GM23338 (cell line): Measurements from ENCODE around the gene PPM1F. TPM values are rescaled to one million over a fixed set of nuclear protein-coding genes. Genes with fewer than 3 reads are reported as not detected.
"Not testable (repeated sequence)": the region's sequence is repeated elsewhere in the genome, so short reads cannot be mapped to it uniquely, and the experiment has no call there.

Experiments used
- ATAC-seq: fragments of 200-7000 bp; cut with Tn5 transposase; 3 replicates; pipeline ENCODE4 v1.9.1; 2020
- DNase-seq: peaks from one replicate; pipeline ENCODE4 v3.0.0-alpha.2; 2015; ENCODE audit warnings: low spot score
- H2AFZ ChIP-seq: fragments of 200-600 bp; sonication (generic); 2 replicates; pipeline ENCODE4 v1.8.0; 2016; ENCODE audit warnings: antibody characterized with exemption, mild to moderate bottlenecking, moderate library complexity
- H3F3A ChIP-seq: fragments of 200-600 bp; sonication (generic); replicated peaks from 2 replicates; pipeline ENCODE4 v1.8.0; 2017; ENCODE audit warnings: antibody characterized with exemption, mixed run types, low read depth
- H3K27ac ChIP-seq: fragments of 200-600 bp; sonication (generic); 2 replicates; pipeline ENCODE4 v1.6.1; 2016; ENCODE audit warnings: low read depth
- H3K27me3 ChIP-seq: fragments of 200-600 bp; sonication (generic); 2 replicates; pipeline ENCODE4 v1.8.0; 2016; ENCODE audit warnings: mild to moderate bottlenecking, mixed run types, moderate library complexity; ENCODE audit not compliant: insufficient read depth
- H3K36me3 ChIP-seq: fragments of 200-600 bp; sonication (generic); 2 replicates; pipeline ENCODE4 v1.8.0; 2016; ENCODE audit warnings: mild to moderate bottlenecking; ENCODE audit not compliant: insufficient read depth
- H3K4me1 ChIP-seq: fragments of 200-600 bp; sonication (generic); 2 replicates; pipeline ENCODE4 v1.8.0; 2016; ENCODE audit warnings: mild to moderate bottlenecking, moderate library complexity; ENCODE audit not compliant: insufficient read depth
- H3K4me2 ChIP-seq: fragments of 200-600 bp; sonication (generic); 2 replicates; pipeline ENCODE4 v1.7.1; 2017; ENCODE audit warnings: mixed run types
- H3K4me3 ChIP-seq: fragments of 200-600 bp; sonication (generic); 2 replicates; pipeline ENCODE4 v1.6.1; 2016; ENCODE audit warnings: mixed run types
- H3K79me2 ChIP-seq: fragments of 200-600 bp; sonication (generic); replicated peaks from 2 replicates; pipeline ENCODE4 v1.8.0; 2017; ENCODE audit warnings: mild to moderate bottlenecking; ENCODE audit not compliant: insufficient read depth
- H3K9me2 ChIP-seq: fragments of 200-600 bp; sonication (generic); 2 replicates; pipeline ENCODE4 v1.8.0; 2017; ENCODE audit not compliant: insufficient read depth
- H4K20me1 ChIP-seq: fragments of 200-600 bp; sonication (generic); replicated peaks from 2 replicates; pipeline ENCODE4 v1.8.0; 2017; ENCODE audit warnings: mild to moderate bottlenecking; ENCODE audit not compliant: insufficient read depth
- H3K27ac Mint-ChIP-seq: 2 replicates; pipeline ENCODE4 v1.8.0; 2020; ENCODE audit warnings: inconsistent platforms, mild to moderate bottlenecking, moderate library complexity, mixed read lengths
- H3K27me3 Mint-ChIP-seq: 3 replicates; pipeline ENCODE4 v1.8.0; 2022; ENCODE audit warnings: low read depth, mild to moderate bottlenecking, moderate library complexity, mixed read lengths, inconsistent platforms; ENCODE audit not compliant: insufficient read depth, poor library complexity
- H3K36me3 Mint-ChIP-seq: 3 replicates; pipeline ENCODE4 v1.8.0; 2021; ENCODE audit warnings: low read depth, mild to moderate bottlenecking, inconsistent platforms, moderate library complexity, mixed read lengths
- H3K4me1 Mint-ChIP-seq: 3 replicates; pipeline ENCODE4 v1.8.0; 2020; ENCODE audit warnings: mild to moderate bottlenecking, inconsistent platforms, mixed read lengths
- H3K4me3 Mint-ChIP-seq: 3 replicates; pipeline ENCODE4 v1.8.0; 2021; ENCODE audit warnings: moderate library complexity, mild to moderate bottlenecking, inconsistent platforms, mixed read lengths
- H3K9me3 Mint-ChIP-seq: 3 replicates; pipeline ENCODE4 v1.8.0; 2020; ENCODE audit warnings: moderate library complexity, mild to moderate bottlenecking, inconsistent platforms, mixed read lengths
- CREB1 ChIP-seq: fragments of 250-450 bp; sonication (Bioruptor Pico); IDR thresholded peaks from 2 replicates; pipeline ENCODE4 v1.5.0; 2020; ENCODE audit warnings: low read depth, mild to moderate bottlenecking, moderate library complexity
- ETS1 ChIP-seq: IDR thresholded peaks from 2 replicates; pipeline ENCODE4 v1.6.1; 2016; ENCODE audit warnings: antibody characterized with exemption
- EZH2 ChIP-seq: fragments of 200-600 bp; sonication (generic); IDR thresholded peaks from one replicate; pipeline ENCODE4 v1.8.0; 2017; ENCODE audit warnings: antibody characterized with exemption, mild to moderate bottlenecking, low read depth; ENCODE audit not compliant: unreplicated experiment
- EZH2phosphoT487 ChIP-seq: fragments of 200-600 bp; sonication (generic); IDR thresholded peaks from one replicate; pipeline ENCODE4 v1.8.1; 2018; ENCODE audit warnings: antibody characterized with exemption; ENCODE audit not compliant: unreplicated experiment
- NANOG ChIP-seq: IDR thresholded peaks from 2 replicates; pipeline ENCODE4 v1.6.1; 2016; ENCODE audit warnings: antibody characterized with exemption, borderline replicate concordance
- POLR2AphosphoS5 ChIP-seq: IDR thresholded peaks from 2 replicates; pipeline ENCODE4 v1.6.1; 2016; ENCODE audit warnings: antibody characterized with exemption, low read depth
- STAT1 ChIP-seq: IDR thresholded peaks from one replicate; pipeline ENCODE4 v1.6.1; 2016; ENCODE audit warnings: antibody characterized with exemption; ENCODE audit not compliant: unreplicated experiment
- ZNF114 ChIP-seq: fragments of 250-450 bp; sonication (Bioruptor Pico); IDR thresholded peaks from 2 replicates; pipeline ENCODE4 v1.5.0; 2020; ENCODE audit warnings: mild to moderate bottlenecking, moderate library complexity
- ZNF331 ChIP-seq: fragments of 250-450 bp; sonication (Bioruptor Pico); IDR thresholded peaks from 2 replicates; pipeline ENCODE4 v1.5.0; 2020; ENCODE audit warnings: low read depth, mild to moderate bottlenecking, moderate library complexity
- polyA plus RNA-seq: library from polyadenylated mRNA; unstranded; fragments of >200 nt; fragmentation: Nextera tagmentation; extraction: Ambion mirVana; gene quantifications from 2 replicates; pipeline ENCODE4 v1.2.1, GENCODE V29; 2016
- total RNA-seq: library from RNA; depleted of rRNA; stranded (reverse); fragments of >200 nt; shearing (Covaris generic); gene quantifications from 2 replicates; pipeline ENCODE4 v1.2.3, GENCODE V29; 2014
- TF ChIP-seq, protein P1 (sequence below): IDR thresholded peaks from one replicate; pipeline ENCODE4 v1.6.1; 2018; ENCODE audit warnings: antibody characterized with exemption; ENCODE audit not compliant: unreplicated experiment
- TF ChIP-seq, protein P2 (sequence below): fragments of 250-450 bp; sonication (Bioruptor Pico); IDR thresholded peaks from 2 replicates; pipeline ENCODE4 v1.5.0; 2020; ENCODE audit warnings: mild to moderate bottlenecking, moderate library complexity

Gene PPM1F
- total and polyA plus RNA-seq, 2 experiments from 2014 or later, result 7.1 to 29.3 TPM

GRCh38 chr22:21873619-21874018, 79.0 kb downstream of the PPM1F start:
- H3K4me1 Mint-ChIP-seq, result peaks cover 3% of the 10 kb centered on the region; the same call in 2 of the 3 replicates
- H3K4me3 Mint-ChIP-seq, result no peak overlapping the region
- Histone ChIP-seq H3K79me2 (no peaks in the 10 kb centered on the region), H3K4me3 (no peak overlapping the region), H3K9me2 (no peaks in the 10 kb centered on the region), H3F3A (0 out of 2 replicates have a peak, but pooled peaks cover 1% of the 10 kb centered on the region), H4K20me1 (no peaks in the 10 kb centered on the region), H3K4me1 (peaks cover 2% of the 10 kb centered on the region; the same call in 1 of the 2 replicates), H3K27ac (no peak overlapping the region), H3K27me3 (no peaks in the 10 kb centered on the region), H3K4me2 (no peak overlapping the region), H2AFZ (no peak overlapping the region), H3K36me3 (no peaks in the 10 kb centered on the region)
- H3K27ac Mint-ChIP-seq, result no peak overlapping the region
- no peak for DNase-seq
- H3K27me3 Mint-ChIP-seq, result peaks cover 2% of the 10 kb centered on the region
- ATAC-seq, result no peak
- H3K9me3 Mint-ChIP-seq, result no peaks in the 10 kb centered on the region
- no peak for TF ChIP-seq POLR2AphosphoS5
- no peak for TF ChIP-seq ZNF331 (CRISPR knock-in tag)
- no peak for TF ChIP-seq ETS1
- TF ChIP-seq EZH2phosphoT487, result no peak
- TF ChIP-seq, protein P1, sequence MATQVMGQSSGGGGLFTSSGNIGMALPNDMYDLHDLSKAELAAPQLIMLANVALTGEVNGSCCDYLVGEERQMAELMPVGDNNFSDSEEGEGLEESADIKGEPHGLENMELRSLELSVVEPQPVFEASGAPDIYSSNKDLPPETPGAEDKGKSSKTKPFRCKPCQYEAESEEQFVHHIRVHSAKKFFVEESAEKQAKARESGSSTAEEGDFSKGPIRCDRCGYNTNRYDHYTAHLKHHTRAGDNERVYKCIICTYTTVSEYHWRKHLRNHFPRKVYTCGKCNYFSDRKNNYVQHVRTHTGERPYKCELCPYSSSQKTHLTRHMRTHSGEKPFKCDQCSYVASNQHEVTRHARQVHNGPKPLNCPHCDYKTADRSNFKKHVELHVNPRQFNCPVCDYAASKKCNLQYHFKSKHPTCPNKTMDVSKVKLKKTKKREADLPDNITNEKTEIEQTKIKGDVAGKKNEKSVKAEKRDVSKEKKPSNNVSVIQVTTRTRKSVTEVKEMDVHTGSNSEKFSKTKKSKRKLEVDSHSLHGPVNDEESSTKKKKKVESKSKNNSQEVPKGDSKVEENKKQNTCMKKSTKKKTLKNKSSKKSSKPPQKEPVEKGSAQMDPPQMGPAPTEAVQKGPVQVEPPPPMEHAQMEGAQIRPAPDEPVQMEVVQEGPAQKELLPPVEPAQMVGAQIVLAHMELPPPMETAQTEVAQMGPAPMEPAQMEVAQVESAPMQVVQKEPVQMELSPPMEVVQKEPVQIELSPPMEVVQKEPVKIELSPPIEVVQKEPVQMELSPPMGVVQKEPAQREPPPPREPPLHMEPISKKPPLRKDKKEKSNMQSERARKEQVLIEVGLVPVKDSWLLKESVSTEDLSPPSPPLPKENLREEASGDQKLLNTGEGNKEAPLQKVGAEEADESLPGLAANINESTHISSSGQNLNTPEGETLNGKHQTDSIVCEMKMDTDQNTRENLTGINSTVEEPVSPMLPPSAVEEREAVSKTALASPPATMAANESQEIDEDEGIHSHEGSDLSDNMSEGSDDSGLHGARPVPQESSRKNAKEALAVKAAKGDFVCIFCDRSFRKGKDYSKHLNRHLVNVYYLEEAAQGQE, result no peak
- TF ChIP-seq ZNF114 (CRISPR knock-in tag), result no peak
- TF ChIP-seq CREB1 (CRISPR knock-in tag), result no peak
- TF ChIP-seq, protein P2, sequence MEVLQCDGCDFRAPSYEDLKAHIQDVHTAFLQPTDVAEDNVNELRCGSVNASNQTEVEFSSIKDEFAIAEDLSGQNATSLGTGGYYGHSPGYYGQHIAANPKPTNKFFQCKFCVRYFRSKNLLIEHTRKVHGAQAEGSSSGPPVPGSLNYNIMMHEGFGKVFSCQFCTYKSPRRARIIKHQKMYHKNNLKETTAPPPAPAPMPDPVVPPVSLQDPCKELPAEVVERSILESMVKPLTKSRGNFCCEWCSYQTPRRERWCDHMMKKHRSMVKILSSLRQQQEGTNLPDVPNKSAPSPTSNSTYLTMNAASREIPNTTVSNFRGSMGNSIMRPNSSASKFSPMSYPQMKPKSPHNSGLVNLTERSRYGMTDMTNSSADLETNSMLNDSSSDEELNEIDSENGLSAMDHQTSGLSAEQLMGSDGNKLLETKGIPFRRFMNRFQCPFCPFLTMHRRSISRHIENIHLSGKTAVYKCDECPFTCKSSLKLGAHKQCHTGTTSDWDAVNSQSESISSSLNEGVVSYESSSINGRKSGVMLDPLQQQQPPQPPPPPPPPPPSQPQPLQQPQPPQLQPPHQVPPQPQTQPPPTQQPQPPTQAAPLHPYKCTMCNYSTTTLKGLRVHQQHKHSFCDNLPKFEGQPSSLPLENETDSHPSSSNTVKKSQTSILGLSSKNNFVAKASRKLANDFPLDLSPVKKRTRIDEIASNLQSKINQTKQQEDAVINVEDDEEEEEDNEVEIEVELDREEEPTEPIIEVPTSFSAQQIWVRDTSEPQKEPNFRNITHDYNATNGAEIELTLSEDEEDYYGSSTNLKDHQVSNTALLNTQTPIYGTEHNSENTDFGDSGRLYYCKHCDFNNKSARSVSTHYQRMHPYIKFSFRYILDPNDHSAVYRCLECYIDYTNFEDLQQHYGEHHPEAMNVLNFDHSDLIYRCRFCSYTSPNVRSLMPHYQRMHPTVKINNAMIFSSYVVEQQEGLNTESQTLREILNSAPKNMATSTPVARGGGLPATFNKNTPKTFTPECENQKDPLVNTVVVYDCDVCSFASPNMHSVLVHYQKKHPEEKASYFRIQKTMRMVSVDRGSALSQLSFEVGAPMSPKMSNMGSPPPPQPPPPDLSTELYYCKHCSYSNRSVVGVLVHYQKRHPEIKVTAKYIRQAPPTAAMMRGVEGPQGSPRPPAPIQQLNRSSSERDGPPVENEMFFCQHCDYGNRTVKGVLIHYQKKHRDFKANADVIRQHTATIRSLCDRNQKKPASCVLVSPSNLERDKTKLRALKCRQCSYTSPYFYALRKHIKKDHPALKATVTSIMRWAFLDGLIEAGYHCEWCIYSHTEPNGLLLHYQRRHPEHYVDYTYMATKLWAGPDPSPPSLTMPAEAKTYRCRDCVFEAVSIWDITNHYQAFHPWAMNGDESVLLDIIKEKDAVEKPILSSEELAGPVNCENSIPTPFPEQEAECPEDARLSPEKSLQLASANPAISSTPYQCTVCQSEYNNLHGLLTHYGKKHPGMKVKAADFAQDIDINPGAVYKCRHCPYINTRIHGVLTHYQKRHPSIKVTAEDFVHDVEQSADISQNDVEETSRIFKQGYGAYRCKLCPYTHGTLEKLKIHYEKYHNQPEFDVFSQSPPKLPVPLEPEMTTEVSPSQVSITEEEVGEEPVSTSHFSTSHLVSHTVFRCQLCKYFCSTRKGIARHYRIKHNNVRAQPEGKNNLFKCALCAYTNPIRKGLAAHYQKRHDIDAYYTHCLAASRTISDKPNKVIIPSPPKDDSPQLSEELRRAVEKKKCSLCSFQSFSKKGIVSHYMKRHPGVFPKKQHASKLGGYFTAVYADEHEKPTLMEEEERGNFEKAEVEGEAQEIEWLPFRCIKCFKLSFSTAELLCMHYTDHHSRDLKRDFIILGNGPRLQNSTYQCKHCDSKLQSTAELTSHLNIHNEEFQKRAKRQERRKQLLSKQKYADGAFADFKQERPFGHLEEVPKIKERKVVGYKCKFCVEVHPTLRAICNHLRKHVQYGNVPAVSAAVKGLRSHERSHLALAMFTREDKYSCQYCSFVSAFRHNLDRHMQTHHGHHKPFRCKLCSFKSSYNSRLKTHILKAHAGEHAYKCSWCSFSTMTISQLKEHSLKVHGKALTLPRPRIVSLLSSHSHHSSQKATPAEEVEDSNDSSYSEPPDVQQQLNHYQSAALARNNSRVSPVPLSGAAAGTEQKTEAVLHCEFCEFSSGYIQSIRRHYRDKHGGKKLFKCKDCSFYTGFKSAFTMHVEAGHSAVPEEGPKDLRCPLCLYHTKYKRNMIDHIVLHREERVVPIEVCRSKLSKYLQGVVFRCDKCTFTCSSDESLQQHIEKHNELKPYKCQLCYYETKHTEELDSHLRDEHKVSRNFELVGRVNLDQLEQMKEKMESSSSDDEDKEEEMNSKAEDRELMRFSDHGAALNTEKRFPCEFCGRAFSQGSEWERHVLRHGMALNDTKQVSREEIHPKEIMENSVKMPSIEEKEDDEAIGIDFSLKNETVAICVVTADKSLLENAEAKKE (CRISPR knock-in tag), result no peak
- no peak for TF ChIP-seq NANOG
- TF ChIP-seq EZH2, result no peak
- TF ChIP-seq STAT1, result no peak
- no peaks in the 10 kb centered on the region for H3K36me3 Mint-ChIP-seq

DNA sequence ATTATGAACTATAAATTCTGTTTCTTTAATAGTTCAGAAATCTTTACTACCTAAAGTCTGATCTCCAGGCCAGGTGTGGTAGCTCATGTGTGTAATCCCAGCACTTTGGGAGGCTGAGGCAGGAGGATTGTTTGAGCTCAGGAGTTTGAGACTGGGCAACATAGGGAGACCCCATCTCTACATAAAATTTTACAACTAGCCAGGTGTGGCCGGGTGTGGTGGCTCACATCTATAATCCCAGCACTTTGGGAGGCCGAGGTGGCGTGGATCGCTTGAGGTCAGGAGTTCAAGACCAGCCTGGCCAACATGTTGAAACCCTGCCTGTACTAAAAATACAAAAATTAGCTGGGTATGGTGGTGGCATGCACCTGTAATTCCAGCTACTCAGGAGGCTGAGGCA, 79.9 kb downstream of the PPM1F start:
- not testable (repeated sequence) for H3K36me3 Mint-ChIP-seq, H3F3A ChIP-seq, H3K27me3 ChIP-seq, H3K4me3 Mint-ChIP-seq, DNase-seq, ATAC-seq, H3K79me2 ChIP-seq, H3K27ac ChIP-seq, H3K36me3 ChIP-seq, H2AFZ ChIP-seq, H3K27ac Mint-ChIP-seq, H3K4me3 ChIP-seq, H4K20me1 ChIP-seq, H3K27me3 Mint-ChIP-seq, H3K4me2 ChIP-seq, H3K9me3 Mint-ChIP-seq, H3K4me1 Mint-ChIP-seq, H3K4me1 ChIP-seq, H3K9me2 ChIP-seq
